Hepatocyte (in vitro differentiated cells): ENCODE data around the gene TCF7L2.

Experiments used
- CTCF ChIP-seq: fragments of 200-600 bp; sonication (generic); IDR thresholded peaks from 2 replicates; pipeline ENCODE4 v1.5.1; 2016; ENCODE audit warnings: antibody characterized with exemption, mild to moderate bottlenecking; ENCODE audit not compliant: poor library complexity
- EZH2 ChIP-seq: fragments of 200-600 bp; sonication (generic); IDR thresholded peaks from 2 replicates; pipeline ENCODE4 v1.6.1; 2016; ENCODE audit warnings: antibody characterized with exemption, mild to moderate bottlenecking, borderline replicate concordance

GRCh38 chr10:113047151-113047550 lies 97.1 kb downstream of the TCF7L2 start:
- no peak for TF ChIP-seq CTCF
- TF ChIP-seq EZH2, result no peak
